H9 (cell line): Measurements from ENCODE around the gene SSX2. TPM values are rescaled to one million over a fixed set of nuclear protein-coding genes. Genes with fewer than 3 reads are reported as not detected.
"Not testable (repeated sequence)": the region's sequence is repeated elsewhere in the genome, so short reads cannot be mapped to it uniquely, and the experiment has no call there.

ENCODE experiments used
- DNase-seq: peaks from one replicate; pipeline ENCODE4 v3.0.0-alpha.2; 2017
- H2AFZ ChIP-seq: one replicate; pipeline ENCODE4 v1.6.1; 2013; ENCODE audit warnings: mild to moderate bottlenecking, low read length, control low read depth, moderate library complexity
- H2AK5ac ChIP-seq: 2 replicates; pipeline ENCODE4 v1.6.1; 2013; ENCODE audit warnings: low read length, control low read depth, mixed read lengths; ENCODE audit not compliant: insufficient read length
- H2BK120ac ChIP-seq: one replicate; pipeline ENCODE4 v1.6.1; 2013; ENCODE audit warnings: low read depth, mild to moderate bottlenecking, low read length, control low read depth, inconsistent platforms; ENCODE audit not compliant: poor library complexity, severe bottlenecking
- H2BK12ac ChIP-seq: 2 replicates; pipeline ENCODE4 v1.6.1; 2013; ENCODE audit warnings: low read length, control low read depth, mixed read lengths, low read depth; ENCODE audit not compliant: insufficient read length
- H2BK15ac ChIP-seq: 2 replicates; pipeline ENCODE4 v1.6.1; 2013; ENCODE audit warnings: low read depth, low read length, control low read depth
- H2BK20ac ChIP-seq: one replicate; pipeline ENCODE4 v1.6.1; 2013; ENCODE audit warnings: low read depth, mild to moderate bottlenecking, low read length, control low read depth, inconsistent platforms; ENCODE audit not compliant: poor library complexity, severe bottlenecking
- H2BK5ac ChIP-seq: 2 replicates; pipeline ENCODE4 v1.6.1; 2013; ENCODE audit warnings: low read length, control low read depth, mixed read lengths; ENCODE audit not compliant: insufficient read length
- H3K14ac ChIP-seq: 2 replicates; pipeline ENCODE4 v1.6.1; 2013; ENCODE audit warnings: low read length, control low read depth; ENCODE audit not compliant: insufficient read depth
- H3K18ac ChIP-seq: 2 replicates; pipeline ENCODE4 v1.6.1; 2013; ENCODE audit warnings: low read depth, mild to moderate bottlenecking, mixed read lengths, low read length, control low read depth; ENCODE audit not compliant: insufficient read length
- H3K23ac ChIP-seq: 2 replicates; pipeline ENCODE4 v1.6.1; 2013; ENCODE audit warnings: low read length, control low read depth, mixed read lengths, low read depth; ENCODE audit not compliant: insufficient read length
- H3K23me2 ChIP-seq: 2 replicates; pipeline ENCODE4 v1.6.1; 2013; ENCODE audit warnings: low read depth, mild to moderate bottlenecking, mixed read lengths, low read length, control low read depth; ENCODE audit not compliant: insufficient read length, poor library complexity, severe bottlenecking
- H3K27ac ChIP-seq: 2 replicates; pipeline ENCODE4 v1.5.1; 2013; ENCODE audit warnings: low read length, control low read depth, mixed read lengths, low read depth; ENCODE audit not compliant: insufficient read length
- H3K27me3 ChIP-seq: 2 replicates; pipeline ENCODE4 v1.6.1; 2013; ENCODE audit warnings: low read length, control low read depth, inconsistent platforms; ENCODE audit not compliant: insufficient read depth
- H3K4ac ChIP-seq: 2 replicates; pipeline ENCODE4 v1.6.1; 2013; ENCODE audit warnings: low read depth, mild to moderate bottlenecking, control low read depth, inconsistent platforms, low read length, moderate library complexity
- H3K4me1 ChIP-seq: 2 replicates; pipeline ENCODE4 v1.6.1; 2013; ENCODE audit warnings: low read length, control low read depth, inconsistent platforms; ENCODE audit not compliant: insufficient read depth
- H3K4me2 ChIP-seq: 2 replicates; pipeline ENCODE4 v1.6.1; 2013; ENCODE audit warnings: low read length, control low read depth, mixed read lengths; ENCODE audit not compliant: insufficient read length, insufficient read depth
- H3K56ac ChIP-seq: 2 replicates; pipeline ENCODE4 v1.6.1; 2013; ENCODE audit warnings: low read depth, mild to moderate bottlenecking, mixed read lengths, low read length, control low read depth; ENCODE audit not compliant: insufficient read length
- H3K79me1 ChIP-seq: 2 replicates; pipeline ENCODE4 v1.6.1; 2013; ENCODE audit warnings: low read depth, mild to moderate bottlenecking, moderate library complexity, low read length, control low read depth, inconsistent platforms; ENCODE audit not compliant: insufficient read depth, poor library complexity, severe bottlenecking
- H3K79me2 ChIP-seq: 2 replicates; pipeline ENCODE4 v1.6.1; 2013; ENCODE audit warnings: low read length, control low read depth, inconsistent platforms; ENCODE audit not compliant: insufficient read depth
- H3K9ac ChIP-seq: 2 replicates; pipeline ENCODE4 v1.6.1; 2013; ENCODE audit warnings: low read length, control low read depth, mixed read lengths; ENCODE audit not compliant: insufficient read length; ENCODE audit errors: extremely low read depth
- H3K9me3 ChIP-seq: one replicate; pipeline ENCODE4 v1.6.1; 2013; ENCODE audit warnings: low read depth, low read length, inconsistent platforms; ENCODE audit not compliant: control insufficient read depth
- H3T11ph ChIP-seq: one replicate; pipeline ENCODE4 v1.6.1; 2013; ENCODE audit warnings: mild to moderate bottlenecking, low read length, control low read depth, inconsistent platforms
- H4K20me1 ChIP-seq: one replicate; pipeline ENCODE4 v1.6.1; 2013; ENCODE audit not compliant: control insufficient read depth, insufficient read length, insufficient read depth
- H4K5ac ChIP-seq: 2 replicates; pipeline ENCODE4 v1.6.1; 2013; ENCODE audit warnings: low read depth, mild to moderate bottlenecking, mixed read lengths, low read length, control low read depth; ENCODE audit not compliant: insufficient read length
- H4K8ac ChIP-seq: replicated peaks from 2 replicates; pipeline ENCODE4 v1.6.1; 2013; ENCODE audit warnings: low read length, control low read depth, mixed read lengths, low read depth; ENCODE audit not compliant: insufficient read length
- H4K91ac ChIP-seq: 2 replicates; pipeline ENCODE4 v1.6.1; 2013; ENCODE audit warnings: low read depth, mild to moderate bottlenecking, moderate library complexity, mixed read lengths, low read length, control low read depth; ENCODE audit not compliant: insufficient read length
- H3K27ac Mint-ChIP-seq, 3 experiments: 2 replicates in 2 of 3; 3 replicates in 1 of 3; pipeline ENCODE4 v1.8.0; 2020 to 2021; ENCODE audit warnings: mixed read lengths in 3 of 3, mild to moderate bottlenecking in 1 of 3, moderate library complexity in 1 of 3
- H3K27me3 Mint-ChIP-seq: 2 replicates; pipeline ENCODE4 v1.8.0; 2021; ENCODE audit warnings: low read depth, mild to moderate bottlenecking, moderate library complexity, mixed read lengths
- H3K36me3 Mint-ChIP-seq, 3 experiments: 2 replicates in 2 of 3; 3 replicates in 1 of 3; pipeline ENCODE4 v1.8.0; 2020 to 2021; ENCODE audit warnings: low read depth in 3 of 3, mixed read lengths in 3 of 3; ENCODE audit not compliant: insufficient read depth in 1 of 3
- H3K4me1 Mint-ChIP-seq, 2 experiments: 2 replicates each; pipeline ENCODE4 v1.8.0; 2020; ENCODE audit warnings: mixed read lengths in 2 of 2
- H3K4me3 Mint-ChIP-seq, 2 experiments: 2 replicates in 1 of 2; 3 replicates in 1 of 2; pipeline ENCODE4 v1.8.0; 2020 to 2021; ENCODE audit warnings: mild to moderate bottlenecking in 2 of 2, mixed read lengths in 2 of 2, moderate library complexity in 1 of 2
- H3K9me3 Mint-ChIP-seq, 2 experiments: 2 replicates in 1 of 2; 3 replicates in 1 of 2; pipeline ENCODE4 v1.8.0; 2020; ENCODE audit warnings: mild to moderate bottlenecking in 2 of 2, mixed read lengths in 2 of 2, moderate library complexity in 1 of 2
- WGBS: extraction: QIAGEN DNeasy Blood & Tissue Kit; methylation state at CpG from one replicate; pipeline ENCODE4 v1.1.7; 2013; ENCODE audit warnings: missing lambda C conversion rate, low lambda C conversion rate, mixed read lengths; ENCODE audit not compliant: insufficient read length; ENCODE audit errors: extremely low coverage; 5-methylcytosine and 5-hydroxymethylcytosine counted together
- long read RNA-seq: library from polyadenylated mRNA; unstranded; transcript quantifications from one replicate; pipeline ENCODE4 v2.0.0, GENCODE V29; 2020
- total RNA-seq: library from RNA; stranded (reverse); gene quantifications from 2 replicates; pipeline ENCODE4 v1.2.1, GENCODE V29; 2021

Gene SSX2
- not detected in 2 replicates for total RNA-seq
- long read RNA-seq = 0 reads

GRCh38 chrX:52707078-52707477 is at the start of gene SSX2:
SSX2 (minus strand) TSS chrX:52707178; CDS start chrX:52705749, 1,429 bp downstream.
- H3K56ac ChIP-seq, H4K8ac ChIP-seq, H2BK20ac ChIP-seq, H3T11ph ChIP-seq, H3K18ac ChIP-seq, H3K4me3 Mint-ChIP-seq, H3K27me3 Mint-ChIP-seq, H2BK15ac ChIP-seq, H2AK5ac ChIP-seq, H3K23me2 ChIP-seq, H3K27ac Mint-ChIP-seq, H3K9ac ChIP-seq, H3K14ac ChIP-seq, H3K9me3 Mint-ChIP-seq, H2BK12ac ChIP-seq, H4K5ac ChIP-seq, H3K4me1 Mint-ChIP-seq, H3K79me1 ChIP-seq, H3K4me2 ChIP-seq, H4K91ac ChIP-seq, DNase-seq, H3K4ac ChIP-seq, H3K23ac ChIP-seq, H2BK5ac ChIP-seq, H3K36me3 Mint-ChIP-seq, H4K20me1 ChIP-seq, H3K79me2 ChIP-seq, H2BK120ac ChIP-seq, H2AFZ ChIP-seq, H3K9me3 ChIP-seq, H3K27me3 ChIP-seq, H3K4me1 ChIP-seq, H3K27ac ChIP-seq: not testable (repeated sequence)
- no CpG with 5 or more reads among the region's 13 CpGs for WGBS

GRCh38 chrX:52750952-52751351 is 44.0 kb upstream of the SSX2 start, which contains the start of gene SSX2B:
SSX2B (plus strand) TSS chrX:52751252; CDS start chrX:52752681, 1,429 bp downstream.
- not testable (repeated sequence) for H3K56ac ChIP-seq, H3K9me3 ChIP-seq, H4K5ac ChIP-seq, H3K4me2 ChIP-seq, H3K23me2 ChIP-seq, H4K20me1 ChIP-seq, H3K4me1 ChIP-seq, DNase-seq, H3K4ac ChIP-seq, H3K14ac ChIP-seq, H2BK5ac ChIP-seq, H3K9me3 Mint-ChIP-seq, H3T11ph ChIP-seq, H3K27ac ChIP-seq, H2BK20ac ChIP-seq, H2BK120ac ChIP-seq, H3K18ac ChIP-seq, H3K23ac ChIP-seq, H3K36me3 Mint-ChIP-seq, H2AK5ac ChIP-seq, H4K91ac ChIP-seq, H3K79me2 ChIP-seq, H2BK15ac ChIP-seq, H2BK12ac ChIP-seq, H3K4me1 Mint-ChIP-seq, H3K9ac ChIP-seq, H3K27me3 ChIP-seq, H2AFZ ChIP-seq, H3K27ac Mint-ChIP-seq, H4K8ac ChIP-seq, H3K27me3 Mint-ChIP-seq, H3K4me3 Mint-ChIP-seq, H3K79me1 ChIP-seq
- WGBS = no CpG with 5 or more reads among the region's 13 CpGs
